Middle frontal gyrus (tissue), 1 donor: Measurements from ENCODE around the gene SOCS4.
"Not testable (repeated sequence)": the region's sequence is repeated elsewhere in the genome, so short reads cannot be mapped to it uniquely, and the experiment has no call there.

Experiments used
- DNase-seq: peaks from one replicate; pipeline ENCODE4 v3.0.0-alpha.2; 2015; ENCODE audit warnings: low spot score; ENCODE audit errors: extremely low spot score

Gene SOCS4, protein sequence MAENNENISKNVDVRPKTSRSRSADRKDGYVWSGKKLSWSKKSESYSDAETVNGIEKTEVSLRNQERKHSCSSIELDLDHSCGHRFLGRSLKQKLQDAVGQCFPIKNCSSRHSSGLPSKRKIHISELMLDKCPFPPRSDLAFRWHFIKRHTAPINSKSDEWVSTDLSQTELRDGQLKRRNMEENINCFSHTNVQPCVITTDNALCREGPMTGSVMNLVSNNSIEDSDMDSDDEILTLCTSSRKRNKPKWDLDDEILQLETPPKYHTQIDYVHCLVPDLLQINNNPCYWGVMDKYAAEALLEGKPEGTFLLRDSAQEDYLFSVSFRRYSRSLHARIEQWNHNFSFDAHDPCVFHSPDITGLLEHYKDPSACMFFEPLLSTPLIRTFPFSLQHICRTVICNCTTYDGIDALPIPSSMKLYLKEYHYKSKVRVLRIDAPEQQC

DNA sequence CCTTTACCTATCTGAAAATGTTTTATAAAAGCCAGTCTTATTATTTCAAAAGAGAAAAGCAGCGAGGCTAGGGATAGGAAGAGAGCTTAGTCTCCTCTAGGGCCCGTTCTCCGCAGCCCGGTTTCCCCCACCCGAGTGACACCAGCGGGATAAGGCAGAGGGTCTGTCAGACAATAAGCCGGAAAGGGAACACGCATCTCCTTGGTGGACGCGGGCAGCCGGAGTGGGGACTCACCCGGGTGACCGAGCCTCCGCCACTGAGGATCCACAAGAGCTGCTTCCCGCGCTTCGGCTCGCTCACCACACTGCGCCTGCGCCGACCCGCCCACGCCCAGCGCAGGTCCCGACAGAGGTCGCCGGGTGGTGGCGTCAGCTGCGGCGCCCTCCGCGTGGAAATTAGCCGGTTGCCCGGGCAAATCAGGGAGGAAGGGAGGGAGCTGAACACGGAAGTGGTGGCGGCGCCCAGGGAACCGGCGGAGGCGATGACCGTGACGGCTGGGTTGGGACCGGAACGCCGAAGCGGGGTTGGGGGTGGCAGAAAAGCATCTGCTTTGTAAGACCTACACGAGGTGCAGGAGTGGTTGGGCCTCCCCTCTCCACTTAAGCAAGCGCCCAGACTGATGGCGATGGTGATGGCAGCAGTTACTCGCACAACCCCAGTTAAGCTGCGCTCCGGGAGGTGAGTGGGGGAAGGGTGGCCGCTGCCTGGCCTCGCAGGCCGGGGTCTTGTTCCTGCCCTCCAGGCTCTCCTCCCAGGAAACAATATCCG is at the start of gene SOCS4, which contains the start of gene WDHD1:
Gene SOCS4, plus strand, starts transcription at position 444 of the 769 bp plus-strand sequence. CDS start 15,806 bp downstream, outside the sequence.
Gene WDHD1, minus strand, starts transcription at position 307 of the 769 bp plus-strand sequence. CDS start 312 bp downstream, outside the sequence.
- peak; percentile 91 for DNase-seq

DNA sequence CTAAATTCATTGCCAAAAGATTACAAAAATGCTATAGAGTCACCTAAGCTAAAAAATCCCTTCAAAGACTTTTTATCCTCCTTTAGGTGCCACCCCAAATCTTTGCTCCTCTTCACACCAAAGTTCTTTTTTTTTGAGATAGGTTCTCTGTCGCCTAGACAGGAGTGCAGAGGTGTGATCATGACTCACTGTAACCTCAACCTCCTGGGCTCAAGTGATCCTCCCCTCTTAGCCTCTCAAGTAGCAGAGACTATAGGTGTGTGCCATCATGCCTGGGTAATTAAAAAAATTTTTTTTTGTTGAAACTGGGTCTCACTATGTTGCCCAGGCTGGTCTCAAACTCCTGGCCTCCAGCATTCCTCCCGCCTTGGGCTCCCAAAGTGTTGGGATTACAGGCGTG is 48.0 kb upstream of the SOCS4 start:
- no peak for DNase-seq

DNA sequence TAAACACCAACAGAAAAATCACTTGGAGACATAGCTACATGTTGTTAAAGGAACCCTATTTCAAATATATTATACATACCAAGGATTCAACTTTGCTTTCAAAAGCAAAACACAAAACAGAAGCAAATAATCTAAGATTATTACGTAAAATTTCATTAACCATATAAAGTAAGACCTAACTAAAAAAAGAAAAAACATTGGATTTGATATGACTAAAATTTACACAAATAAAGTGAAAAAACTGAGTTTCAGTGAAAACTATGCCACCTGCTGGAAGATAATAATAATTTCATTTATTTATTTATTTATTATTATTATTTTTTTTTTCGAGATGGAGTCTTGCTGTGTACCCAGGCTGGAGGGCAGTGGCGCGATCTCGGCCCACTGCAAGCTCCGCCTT is 45.3 kb upstream of the SOCS4 start:
- no peak for DNase-seq

DNA sequence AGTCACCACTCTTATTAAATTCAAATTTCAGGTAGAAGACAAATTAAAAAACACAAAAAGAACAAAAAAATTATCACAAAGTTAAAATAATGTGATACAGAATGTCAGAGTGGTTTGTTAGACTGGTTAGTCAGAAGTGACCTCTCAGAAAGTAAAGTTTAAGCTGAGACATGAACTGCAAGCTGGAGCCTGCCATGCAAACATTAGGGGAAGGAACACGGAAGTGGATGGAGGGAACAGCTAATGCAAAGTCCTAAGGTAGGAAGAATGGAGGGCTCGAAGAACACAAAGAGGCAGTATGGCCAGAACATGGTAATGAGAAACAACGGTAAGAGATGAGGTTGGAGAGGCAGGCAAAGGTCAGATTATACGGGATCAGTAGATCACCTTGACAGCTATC is 41.9 kb upstream of the SOCS4 start:
- no peak for DNase-seq

DNA sequence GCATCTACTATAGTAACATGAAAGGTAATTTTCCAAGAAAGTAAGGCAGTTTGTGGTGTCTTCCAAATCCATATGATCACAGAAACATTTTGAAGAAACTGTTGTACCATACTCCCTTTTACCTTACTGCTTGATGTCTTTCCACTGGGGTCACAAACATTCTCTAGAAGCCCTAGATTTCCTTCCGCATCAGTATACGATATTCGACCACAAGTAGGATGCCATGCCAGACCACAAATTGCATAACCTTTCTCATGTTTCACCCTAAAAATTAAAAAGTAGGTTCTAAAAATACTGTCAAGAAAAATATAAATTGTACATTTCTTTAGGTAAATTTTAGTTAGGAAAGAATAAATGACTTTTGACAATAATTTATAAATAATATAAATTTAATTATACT is 26.7 kb upstream of the SOCS4 start:
- DNase-seq, result no peak

DNA sequence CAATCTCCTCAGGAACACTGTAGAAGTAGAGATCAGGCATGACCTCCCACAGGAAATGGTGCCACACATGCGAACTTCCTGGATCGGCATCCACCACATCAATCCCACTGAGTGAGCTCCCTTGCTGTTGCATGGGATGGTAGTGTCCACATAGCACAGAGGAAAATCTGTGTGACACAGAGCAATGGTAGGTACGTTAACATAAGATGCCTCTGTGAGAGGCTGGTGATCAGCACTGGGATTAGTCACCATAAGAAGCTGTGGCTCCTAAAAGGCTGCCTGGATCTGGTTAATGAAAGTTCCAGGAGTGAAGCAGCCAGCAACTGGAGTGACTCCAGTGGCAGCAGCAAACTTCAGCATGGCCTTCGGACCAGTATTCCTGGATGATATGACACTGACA is 22.0 kb upstream of the SOCS4 start:
- DNase-seq, result no peak

DNA sequence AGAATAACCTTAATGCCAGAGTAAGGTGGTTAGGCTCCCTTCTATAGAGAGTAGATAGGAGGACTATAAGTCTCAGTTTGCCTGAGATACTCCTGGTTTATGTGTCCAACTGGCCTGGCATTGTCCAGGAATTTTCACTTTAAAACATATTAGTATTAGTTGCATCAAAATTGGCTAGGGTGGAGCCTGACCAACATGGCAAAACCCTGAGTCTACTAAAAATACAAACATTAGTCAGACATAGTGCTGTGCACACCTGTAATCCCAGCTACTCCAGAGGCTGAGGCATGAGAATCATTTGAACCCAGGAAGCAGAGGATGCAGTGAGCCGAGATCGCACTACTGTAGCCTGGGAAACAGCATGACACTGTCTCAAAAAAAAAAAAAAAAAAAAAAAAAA is 12.0 kb upstream of the SOCS4 start:
- DNase-seq, result no peak

DNA sequence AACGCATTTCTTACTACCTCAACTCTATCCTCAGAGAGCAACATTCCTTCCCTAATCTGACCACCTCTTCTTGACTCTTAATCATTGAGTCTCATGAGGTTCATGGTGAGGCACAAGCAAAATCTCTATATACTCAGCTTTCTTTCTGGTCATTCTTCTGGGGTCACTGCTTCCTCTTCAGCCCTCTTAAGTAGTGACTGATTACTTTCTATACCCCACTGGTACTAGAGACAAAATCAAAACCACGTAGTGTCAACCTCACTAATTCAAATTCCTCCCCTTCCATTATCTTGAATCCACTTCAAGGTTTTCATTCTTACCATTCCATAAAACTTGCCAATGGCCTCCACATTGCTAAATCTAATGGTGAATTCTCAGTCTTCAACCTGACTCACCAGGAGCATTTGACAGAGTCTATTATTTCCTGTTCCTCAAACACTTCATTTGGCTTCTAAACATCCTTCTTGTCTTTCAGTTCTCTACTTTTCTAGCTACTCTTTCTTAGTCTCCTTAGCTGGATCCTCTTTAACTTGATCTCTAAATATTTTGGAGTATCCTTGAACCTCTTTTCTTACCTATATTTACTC is 7.0 kb upstream of the SOCS4 start:
- DNase-seq, result no peak

DNA sequence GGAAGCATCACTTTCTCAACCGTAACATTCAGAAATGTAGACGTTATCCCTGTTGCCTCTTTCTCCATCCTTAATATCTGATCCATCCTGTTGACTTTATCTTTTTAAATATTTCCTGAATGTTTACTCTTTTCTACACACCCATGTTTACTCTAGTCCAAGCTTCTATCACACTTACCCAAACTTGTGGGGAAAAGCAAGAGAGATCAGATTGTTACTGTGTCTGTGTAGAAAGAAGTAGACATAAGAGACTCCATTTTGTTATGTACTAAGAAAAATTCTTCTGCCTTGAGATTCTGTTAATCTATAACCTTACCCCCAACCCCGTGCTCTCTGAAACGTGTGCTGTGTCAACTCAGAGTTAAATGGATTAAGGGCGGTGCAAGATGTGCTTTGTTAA is 2.7 kb upstream of the SOCS4 start:
- DNase-seq, result not testable (repeated sequence)

DNA sequence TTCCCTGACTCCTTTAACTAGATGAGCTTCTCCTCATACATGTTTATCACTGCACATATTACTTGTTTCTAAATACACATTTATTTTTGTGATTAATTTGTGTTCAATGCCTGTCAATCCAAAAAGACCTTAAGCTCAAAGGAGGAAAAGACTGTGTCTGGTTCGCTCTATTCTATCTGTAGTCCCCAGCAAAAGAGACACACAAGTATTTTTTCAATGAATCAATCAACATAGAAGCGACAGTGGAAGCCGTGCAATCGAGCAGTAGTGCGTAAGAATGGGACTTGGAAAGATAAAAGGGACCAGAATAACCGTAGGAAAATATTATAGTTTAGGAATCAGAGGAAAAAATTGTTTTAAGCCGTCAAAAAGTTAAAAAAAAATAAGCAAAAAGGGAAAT is 1.1 kb upstream of the SOCS4 start:
- DNase-seq, result no peak

DNA sequence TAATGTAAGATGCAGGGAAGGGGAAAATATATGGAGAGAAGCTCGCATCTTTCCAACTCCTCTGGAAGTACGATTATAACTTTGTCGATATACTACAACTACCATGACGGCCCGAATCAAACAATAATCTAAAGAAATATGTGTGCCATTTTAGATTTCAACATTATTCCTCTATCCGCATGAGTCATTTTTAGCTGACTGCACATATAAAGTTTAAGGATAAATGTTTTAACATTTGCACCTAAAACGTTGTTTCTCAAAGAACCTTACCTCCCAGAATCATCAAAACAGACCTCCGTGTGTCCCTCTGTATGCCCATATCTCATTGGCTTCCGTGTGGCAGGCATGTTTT is 619 bp upstream of the SOCS4 start:
- no peak for DNase-seq

DNA sequence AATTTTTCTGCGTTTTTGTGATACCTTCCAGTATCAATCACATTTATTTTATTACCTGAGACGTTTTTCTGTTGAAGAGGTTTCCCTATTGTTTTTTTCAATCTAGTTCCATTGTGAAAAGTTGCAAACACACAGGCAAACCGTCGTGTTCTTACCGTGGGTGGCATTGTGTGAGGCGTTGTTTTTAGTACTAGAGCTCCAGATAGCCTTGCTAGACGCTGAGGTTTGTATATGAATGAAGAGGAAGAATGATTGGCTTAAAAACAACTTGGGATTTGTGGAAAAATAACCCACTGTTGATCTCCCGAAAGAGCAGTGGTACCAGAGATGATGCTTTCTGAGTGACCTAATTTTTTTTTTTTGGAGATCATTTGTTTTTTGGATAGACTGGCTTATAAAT is 1.0 kb downstream of the SOCS4 start:
- no peak for DNase-seq

DNA sequence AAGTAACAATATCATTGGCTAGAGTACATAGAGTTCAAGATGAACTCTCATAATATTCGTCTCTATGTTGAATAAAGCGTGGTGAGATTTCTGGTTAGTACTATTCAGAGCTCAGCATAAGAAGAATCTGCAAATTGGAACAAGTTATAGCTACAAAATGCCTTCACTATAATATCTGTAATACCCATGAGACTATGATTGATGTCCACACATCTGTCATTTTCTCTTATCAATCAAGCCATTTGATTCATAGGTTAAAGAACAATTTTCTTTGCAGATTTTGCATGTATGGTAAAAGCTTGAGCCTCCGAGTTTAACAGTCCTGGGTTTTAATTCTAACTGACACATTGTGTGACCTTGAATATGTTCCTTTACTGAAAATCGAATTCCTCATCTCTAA is 1.4 kb downstream of the SOCS4 start:
- no peak for DNase-seq

DNA sequence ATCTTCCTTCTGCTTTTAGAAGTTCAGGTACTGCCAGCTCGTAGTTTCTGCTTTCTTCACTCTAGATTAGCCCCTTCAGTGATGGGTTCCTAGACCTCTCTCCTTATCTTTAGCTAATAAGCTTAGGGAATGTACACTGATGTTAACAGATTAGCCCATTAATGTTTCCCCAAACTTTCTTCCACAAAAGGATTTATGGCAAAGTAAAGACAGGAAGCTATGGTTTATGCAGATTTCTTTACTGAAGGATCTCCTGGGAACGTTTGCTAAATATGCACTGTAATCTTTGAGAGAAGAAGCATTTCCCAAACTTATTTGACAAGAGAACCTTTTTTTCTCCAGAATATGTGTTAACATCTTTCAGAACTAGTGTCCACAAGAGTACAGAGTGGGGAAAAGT is 4.2 kb downstream of the SOCS4 start:
- DNase-seq, result no peak

DNA sequence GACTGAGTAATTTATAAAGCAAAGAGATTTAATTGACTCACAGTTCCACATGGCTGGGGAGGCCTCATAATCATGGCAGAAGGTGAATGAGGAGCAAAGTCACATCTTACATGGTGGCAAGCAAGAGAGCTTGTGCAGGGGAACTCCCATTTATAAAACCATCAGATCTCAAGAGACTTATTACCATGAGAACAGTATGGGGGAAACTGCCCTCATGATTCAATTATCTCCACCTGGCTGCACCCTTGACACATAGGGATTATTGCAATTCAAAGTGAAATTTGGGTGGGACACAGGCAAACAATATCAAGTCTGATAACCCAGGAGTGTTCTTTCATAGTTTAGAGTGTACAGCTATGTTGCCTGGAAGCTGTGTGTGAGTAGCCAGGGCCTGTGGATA is 11.0 kb downstream of the SOCS4 start:
- not testable (repeated sequence) for DNase-seq

DNA sequence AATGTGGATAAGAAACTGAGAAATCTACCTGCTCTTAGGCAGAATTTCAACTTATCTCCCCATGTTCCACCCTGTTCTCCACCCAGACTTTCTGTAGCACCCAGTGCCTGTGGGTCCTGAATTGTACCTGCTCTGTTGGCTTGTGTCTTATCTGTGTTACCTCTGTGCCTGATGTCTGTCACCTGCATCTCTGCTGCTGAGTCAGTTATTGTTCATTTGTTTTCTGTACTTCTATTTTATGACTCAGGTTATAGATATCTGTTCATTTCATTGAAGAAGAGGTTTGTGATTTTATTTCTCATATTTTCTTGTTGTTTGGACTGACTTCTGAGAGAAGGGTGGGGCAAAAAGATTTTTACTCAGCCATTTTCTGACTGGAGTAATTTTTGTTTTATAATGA is 11.7 kb downstream of the SOCS4 start:
- DNase-seq, result no peak

DNA sequence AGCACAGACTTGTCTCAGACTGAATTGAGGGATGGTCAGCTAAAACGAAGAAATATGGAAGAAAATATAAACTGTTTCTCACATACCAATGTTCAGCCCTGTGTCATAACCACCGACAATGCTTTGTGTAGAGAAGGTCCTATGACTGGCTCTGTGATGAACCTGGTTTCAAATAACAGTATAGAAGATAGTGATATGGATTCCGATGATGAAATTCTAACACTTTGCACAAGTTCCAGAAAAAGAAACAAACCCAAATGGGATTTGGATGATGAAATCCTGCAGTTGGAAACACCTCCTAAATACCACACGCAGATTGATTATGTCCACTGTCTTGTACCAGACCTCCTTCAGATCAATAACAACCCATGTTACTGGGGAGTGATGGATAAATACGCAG is 16.5 kb downstream of the SOCS4 start:
- DNase-seq, result no peak

DNA sequence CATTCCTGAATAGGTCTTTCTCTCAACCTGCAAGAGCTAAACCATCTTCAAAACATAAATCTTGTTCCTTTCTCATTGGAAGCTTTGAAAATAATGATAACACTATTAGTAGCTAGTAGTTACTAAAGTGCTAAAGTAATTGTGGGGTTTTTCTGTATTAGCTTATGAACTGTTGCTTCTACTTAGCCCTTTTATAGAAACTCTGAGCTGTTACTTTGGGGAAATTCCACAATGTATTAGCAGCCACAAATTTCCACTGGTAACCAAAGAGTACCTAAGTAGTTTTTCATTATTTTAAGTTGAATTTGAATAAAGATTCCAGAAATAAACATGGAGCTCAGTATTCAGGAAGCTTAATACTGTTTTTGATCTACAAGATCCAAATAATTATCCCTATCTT is 18.1 kb downstream of the SOCS4 start:
- no peak for DNase-seq

DNA sequence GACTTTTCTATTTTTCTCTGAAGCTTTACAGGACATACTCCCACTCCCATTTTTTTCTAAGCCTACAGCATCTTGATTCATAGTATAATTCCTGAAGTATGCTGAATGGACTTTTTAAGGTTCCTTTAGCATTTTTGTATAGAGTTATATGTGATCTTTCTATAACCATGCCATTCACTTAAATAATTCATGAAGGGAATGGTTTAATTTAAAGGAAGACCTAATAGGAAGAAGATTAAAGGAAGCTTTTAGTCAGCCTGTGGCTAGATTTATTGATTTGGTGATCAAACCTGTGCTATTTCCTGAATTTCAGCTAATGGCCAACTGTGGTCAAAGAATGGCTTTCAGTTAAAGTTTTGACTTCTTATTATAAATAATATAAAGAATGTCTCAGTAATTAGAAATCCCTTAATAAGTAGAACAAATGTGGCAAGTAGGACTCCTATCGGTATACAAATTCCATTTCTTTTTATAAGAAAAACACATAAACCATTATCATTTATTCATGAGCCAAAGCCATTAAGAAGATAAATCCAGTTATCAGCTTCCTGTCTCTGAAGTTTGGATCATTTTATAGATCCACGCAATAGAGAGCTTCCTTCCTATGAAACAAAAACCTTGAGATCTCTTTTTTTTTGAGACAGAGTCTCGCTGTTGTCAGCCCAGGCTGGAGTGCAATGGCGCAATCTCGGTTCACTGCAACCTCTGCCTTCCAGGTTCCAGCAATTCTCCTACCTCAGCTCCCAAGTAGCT is 20.4 kb downstream of the SOCS4 start:
- no peak for DNase-seq

DNA sequence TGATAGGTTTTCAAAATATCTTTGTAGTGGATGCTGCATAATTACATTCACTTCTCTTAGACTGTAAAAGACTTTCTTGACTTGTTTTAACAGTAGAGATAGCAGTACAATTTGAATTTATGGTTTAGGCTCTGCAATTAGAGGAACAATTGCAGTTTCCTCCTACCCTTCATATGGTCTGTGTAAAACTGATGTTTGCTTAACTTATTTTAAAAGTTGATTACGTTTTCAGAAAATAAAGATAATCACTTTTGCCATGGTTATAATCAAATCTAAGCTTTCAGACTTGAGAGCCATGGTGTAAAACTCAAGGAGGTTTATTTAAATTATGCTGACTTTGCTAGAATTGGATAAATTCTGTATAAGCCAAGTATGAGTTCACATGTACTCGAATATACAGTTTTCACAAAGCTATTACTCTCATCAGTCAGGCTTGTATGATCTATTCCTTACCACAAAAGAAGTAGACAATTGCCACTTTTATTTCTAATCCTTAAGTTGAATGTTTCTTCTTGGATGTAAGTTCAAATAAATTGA is 21.9 kb downstream of the SOCS4 start:
- DNase-seq, result no peak

DNA sequence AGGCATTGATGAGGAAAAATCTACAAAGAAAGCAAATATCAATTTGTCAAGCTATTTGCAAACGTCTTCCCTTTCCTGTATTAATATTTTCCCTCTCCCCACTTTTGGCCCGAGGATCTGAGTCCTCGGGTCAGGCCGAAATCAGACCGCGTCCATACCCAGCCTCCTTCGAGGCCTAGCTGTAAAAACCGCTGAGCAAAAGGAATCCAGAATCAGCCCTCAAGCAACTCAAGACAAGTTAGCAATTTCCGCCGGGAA is 24.1 kb downstream of the SOCS4 start:
- no peak for DNase-seq
